ENCODE data around the gene RBM38.

DNA sequence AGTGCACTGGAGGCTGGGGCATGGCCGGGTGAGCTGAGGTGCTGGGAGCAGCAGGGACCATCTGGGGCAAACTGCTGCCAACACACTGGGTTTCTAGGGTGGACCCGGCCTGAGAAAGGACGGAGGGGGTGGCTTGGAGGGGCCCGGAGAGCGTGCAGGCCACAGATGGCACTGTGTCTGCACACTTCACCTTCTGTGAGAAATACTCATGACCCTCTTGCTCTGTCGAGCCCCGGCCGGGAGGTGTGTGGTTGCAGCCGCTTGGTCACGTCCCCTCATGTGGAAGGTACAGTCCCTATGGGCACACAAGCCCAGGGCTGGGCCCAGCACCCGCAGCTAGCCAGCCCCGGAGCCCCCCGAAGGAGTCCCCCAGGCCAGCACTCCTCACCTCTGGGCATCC is 59.7 kb downstream of the RBM38 start:
- TF ChIP-seq, protein P1, sequence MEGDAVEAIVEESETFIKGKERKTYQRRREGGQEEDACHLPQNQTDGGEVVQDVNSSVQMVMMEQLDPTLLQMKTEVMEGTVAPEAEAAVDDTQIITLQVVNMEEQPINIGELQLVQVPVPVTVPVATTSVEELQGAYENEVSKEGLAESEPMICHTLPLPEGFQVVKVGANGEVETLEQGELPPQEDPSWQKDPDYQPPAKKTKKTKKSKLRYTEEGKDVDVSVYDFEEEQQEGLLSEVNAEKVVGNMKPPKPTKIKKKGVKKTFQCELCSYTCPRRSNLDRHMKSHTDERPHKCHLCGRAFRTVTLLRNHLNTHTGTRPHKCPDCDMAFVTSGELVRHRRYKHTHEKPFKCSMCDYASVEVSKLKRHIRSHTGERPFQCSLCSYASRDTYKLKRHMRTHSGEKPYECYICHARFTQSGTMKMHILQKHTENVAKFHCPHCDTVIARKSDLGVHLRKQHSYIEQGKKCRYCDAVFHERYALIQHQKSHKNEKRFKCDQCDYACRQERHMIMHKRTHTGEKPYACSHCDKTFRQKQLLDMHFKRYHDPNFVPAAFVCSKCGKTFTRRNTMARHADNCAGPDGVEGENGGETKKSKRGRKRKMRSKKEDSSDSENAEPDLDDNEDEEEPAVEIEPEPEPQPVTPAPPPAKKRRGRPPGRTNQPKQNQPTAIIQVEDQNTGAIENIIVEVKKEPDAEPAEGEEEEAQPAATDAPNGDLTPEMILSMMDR (conservative IDR thresholded peaks at IDR 0.05; ENCODE audit: low read depth, low read length) = no peak
- no peak for TF ChIP-seq EZH2 (IDR thresholded peaks at IDR 0.05; ENCODE audit: borderline replicate concordance, low read depth, low read length, poor library complexity, severe bottlenecking)

Data from A673 (cell line).